ENCODE results near the gene MARCHF3.
A peak's percentile ranks its signal among the peaks of the same experiment; 100 is the strongest.
"Not testable (repeated sequence)": the region's sequence is repeated elsewhere in the genome, so short reads cannot be mapped to it uniquely, and the experiment has no call there.

Gene MARCHF3

DNA sequence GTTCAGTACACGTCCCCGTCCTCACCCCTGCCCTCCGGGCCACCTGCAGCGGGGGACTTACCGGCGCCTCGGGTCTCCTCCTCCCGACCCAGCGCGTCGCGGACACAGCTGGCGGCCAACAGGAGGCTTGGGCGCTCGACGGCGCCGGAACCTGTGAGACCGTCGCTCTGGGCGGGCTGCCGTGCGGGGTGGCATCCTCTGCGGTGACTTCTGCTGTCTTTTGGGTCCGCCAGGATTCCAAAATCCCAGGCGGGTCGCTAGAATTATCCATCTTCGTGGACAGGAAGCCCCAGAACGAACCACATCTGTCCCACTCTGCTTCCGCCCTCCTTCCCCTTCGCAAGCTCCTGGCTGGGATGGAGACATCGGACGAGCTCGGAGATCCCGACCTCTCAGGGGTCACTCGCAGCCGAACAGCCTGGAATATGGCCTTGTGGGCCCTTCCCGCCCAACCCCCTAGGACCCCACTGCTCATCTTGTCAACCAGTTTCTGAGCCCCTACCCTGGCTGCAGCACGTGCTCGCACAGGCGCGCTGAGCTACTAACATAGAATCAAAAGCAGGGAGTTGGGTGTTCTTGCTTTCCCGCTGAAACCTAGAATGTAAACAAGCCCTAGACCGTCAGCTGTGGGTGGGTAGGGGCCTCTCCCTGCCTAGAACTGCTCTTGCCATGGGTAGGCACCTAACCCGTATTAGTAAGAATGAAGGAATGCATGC is 947 bp upstream of the MARCHF3 start:
- H3K27ac Mint-ChIP-seq, result peak overlapping the region; percentile 41
- H3K9me3 Mint-ChIP-seq, result no peaks in the 10 kb centered on the region
- H3K4me1 Mint-ChIP-seq (ENCODE audit: low read depth), result peaks cover 9% of the 10 kb centered on the region
- H3K36me3 Mint-ChIP-seq (ENCODE audit: low read depth), result no peaks in the 10 kb centered on the region
- peak overlapping the region; percentile 90 for H3K4me3 Mint-ChIP-seq
- H3K27me3 Mint-ChIP-seq (ENCODE audit: low read depth), result peaks cover 51% of the 10 kb centered on the region
- DNase-seq (ENCODE audit: low spot score), result no peak

DNA sequence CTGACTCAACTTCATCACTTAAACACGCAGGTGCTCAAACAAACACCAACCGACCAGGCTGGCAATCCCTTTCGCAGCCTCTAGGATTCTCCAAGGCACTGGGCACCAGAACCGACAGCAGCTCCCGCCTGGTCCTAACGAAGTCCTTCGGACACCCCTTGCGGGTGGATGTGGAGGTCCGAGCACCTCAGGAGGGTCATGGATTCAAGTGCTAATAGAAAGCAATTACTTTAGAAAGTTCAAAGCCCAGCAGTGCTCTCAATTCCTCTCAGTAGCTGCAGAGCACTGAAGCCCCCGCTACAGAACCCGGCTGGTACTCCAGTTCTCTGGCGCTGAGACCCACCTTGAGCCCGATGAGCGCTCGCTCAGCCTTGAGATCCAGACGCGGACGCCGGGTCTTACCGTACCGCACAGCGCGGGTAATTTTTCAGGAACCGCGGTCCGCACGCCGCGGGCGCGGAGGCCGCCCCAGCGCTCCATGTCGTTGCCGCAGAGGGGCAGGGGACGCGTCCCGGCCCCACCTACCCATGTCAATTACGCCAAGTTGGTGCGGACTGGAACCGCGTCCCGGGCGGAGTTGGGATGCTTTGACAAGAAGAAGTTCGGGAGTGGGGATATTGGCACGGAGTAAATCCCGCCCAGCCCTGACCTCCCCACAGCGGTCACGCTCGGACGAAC is 638 bp downstream of the MARCHF3 start:
- H3K4me1 Mint-ChIP-seq (ENCODE audit: low read depth), result peaks cover 9% of the 10 kb centered on the region
- peak overlapping the region; percentile 87 for H3K4me3 Mint-ChIP-seq
- no peaks in the 10 kb centered on the region for H3K9me3 Mint-ChIP-seq
- H3K27me3 Mint-ChIP-seq (ENCODE audit: low read depth), result peaks cover 55% of the 10 kb centered on the region
- DNase-seq (ENCODE audit: low spot score), result peak; percentile 29
- peak overlapping the region; percentile 61 for H3K27ac Mint-ChIP-seq
- H3K36me3 Mint-ChIP-seq (ENCODE audit: low read depth), result no peaks in the 10 kb centered on the region

DNA sequence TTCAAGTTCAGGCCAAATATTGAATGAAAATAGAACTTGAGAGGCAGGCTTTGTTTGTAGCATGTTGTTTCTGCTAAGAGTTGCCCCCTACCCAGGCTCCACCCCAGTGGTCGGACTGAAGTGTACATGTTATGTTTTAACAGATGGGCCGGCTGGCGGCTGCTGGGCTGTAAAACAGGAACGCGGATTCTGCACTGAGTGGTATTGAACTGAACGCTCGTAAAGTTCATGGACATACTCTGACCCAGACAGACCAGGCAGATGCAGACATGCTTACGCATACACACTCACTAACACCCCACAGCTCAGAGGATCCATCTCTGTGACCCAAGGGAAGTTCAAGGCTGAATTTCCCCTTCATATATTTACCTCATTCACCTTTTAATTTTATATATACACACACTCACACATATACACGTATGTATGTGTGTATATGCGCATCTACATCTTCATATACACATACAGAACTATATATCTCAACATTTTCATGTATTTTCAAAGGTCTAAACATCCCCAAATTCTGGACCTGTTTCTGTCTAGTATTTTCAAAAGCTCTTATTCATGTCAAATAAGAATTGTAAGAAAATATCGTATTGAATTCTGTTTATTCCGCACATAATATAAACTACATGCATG is 1.4 kb downstream of the MARCHF3 start:
- H3K36me3 Mint-ChIP-seq (ENCODE audit: low read depth), result no peaks in the 10 kb centered on the region
- no peak for DNase-seq (ENCODE audit: low spot score)
- H3K9me3 Mint-ChIP-seq, result no peaks in the 10 kb centered on the region
- peak overlapping the region; percentile 87 for H3K4me3 Mint-ChIP-seq
- H3K4me1 Mint-ChIP-seq (ENCODE audit: low read depth), result peaks cover 8% of the 10 kb centered on the region
- H3K27ac Mint-ChIP-seq, result no peak overlapping the region
- H3K27me3 Mint-ChIP-seq (ENCODE audit: low read depth), result peaks cover 53% of the 10 kb centered on the region

DNA sequence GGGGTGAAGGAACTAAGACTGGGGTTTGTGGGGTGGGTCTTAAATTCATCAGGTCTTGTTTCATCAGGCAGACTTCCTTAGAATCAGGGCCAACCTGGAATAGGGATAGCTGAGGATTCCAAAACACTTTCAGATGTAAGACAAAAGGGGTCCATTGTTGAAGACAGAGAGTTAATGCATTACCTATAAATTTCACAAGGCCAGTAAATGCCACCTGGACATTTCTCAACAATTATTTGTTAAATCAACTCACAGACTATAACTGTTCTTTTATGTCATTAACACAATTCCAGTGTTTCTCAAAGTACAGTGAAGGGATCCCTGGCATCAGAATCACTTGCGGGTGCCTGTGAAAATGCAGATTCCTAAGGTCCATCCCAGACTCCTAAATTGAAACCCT is 2.8 kb downstream of the MARCHF3 start:
- Mint-ChIP-seq H3K4me1 (ENCODE audit: low read depth) (peaks cover 8% of the 10 kb centered on the region), H3K4me3 (no peak overlapping the region), H3K27ac (no peak overlapping the region), H3K27me3 (ENCODE audit: low read depth) (peaks cover 45% of the 10 kb centered on the region), H3K36me3 (ENCODE audit: low read depth) (no peaks in the 10 kb centered on the region), H3K9me3 (no peaks in the 10 kb centered on the region)
- no peak for DNase-seq (ENCODE audit: low spot score)

DNA sequence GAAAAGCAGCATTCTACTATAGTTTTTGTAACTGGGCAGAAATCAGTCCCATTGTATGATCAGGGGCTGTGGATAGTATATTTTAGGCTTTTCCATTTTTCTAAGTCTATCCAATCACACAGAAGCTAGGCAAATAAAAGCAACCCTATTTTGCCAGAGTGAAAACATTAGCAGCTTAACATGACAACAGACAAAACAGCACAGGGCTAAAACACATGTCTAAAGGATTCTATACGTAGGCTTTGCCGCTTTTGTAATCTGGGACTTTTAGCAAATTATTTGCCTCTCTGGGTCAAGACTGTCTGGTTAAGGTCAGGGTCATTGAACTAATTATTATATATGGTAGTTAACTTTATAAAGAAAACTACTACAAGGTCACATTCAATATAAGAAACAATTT is 4.2 kb downstream of the MARCHF3 start:
- no peak overlapping the region for H3K27ac Mint-ChIP-seq
- no peaks in the 10 kb centered on the region for H3K9me3 Mint-ChIP-seq
- H3K4me3 Mint-ChIP-seq, result no peak overlapping the region
- H3K27me3 Mint-ChIP-seq (ENCODE audit: low read depth), result peaks cover 36% of the 10 kb centered on the region
- no peaks in the 10 kb centered on the region for H3K36me3 Mint-ChIP-seq (ENCODE audit: low read depth)
- no peak for DNase-seq (ENCODE audit: low spot score)
- peaks cover 6% of the 10 kb centered on the region for H3K4me1 Mint-ChIP-seq (ENCODE audit: low read depth)

DNA sequence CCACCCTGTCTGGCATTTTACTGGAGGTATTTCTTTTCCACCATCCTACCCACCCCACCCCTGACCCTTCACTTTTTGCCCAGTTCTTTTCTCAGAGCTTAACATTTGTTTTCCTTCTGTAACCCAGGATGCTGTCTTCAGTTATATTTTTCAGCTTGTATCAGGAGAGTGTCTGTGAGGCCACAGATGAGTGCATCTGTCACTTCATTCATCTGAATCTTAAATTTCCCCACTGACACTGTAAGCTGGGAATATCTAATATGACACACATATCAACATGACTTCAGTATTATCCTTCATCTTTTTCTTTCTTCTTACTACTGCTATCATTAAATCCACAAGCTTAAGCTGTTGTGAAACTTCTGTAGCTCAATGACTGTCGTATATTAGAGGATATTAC is 4.9 kb downstream of the MARCHF3 start:
- DNase-seq (ENCODE audit: low spot score), result no peak
- peaks cover 6% of the 10 kb centered on the region for H3K4me1 Mint-ChIP-seq (ENCODE audit: low read depth)
- peaks cover 36% of the 10 kb centered on the region for H3K27me3 Mint-ChIP-seq (ENCODE audit: low read depth)
- H3K27ac Mint-ChIP-seq, result no peak overlapping the region
- H3K4me3 Mint-ChIP-seq, result no peak overlapping the region
- H3K9me3 Mint-ChIP-seq, result no peaks in the 10 kb centered on the region
- no peaks in the 10 kb centered on the region for H3K36me3 Mint-ChIP-seq (ENCODE audit: low read depth)

DNA sequence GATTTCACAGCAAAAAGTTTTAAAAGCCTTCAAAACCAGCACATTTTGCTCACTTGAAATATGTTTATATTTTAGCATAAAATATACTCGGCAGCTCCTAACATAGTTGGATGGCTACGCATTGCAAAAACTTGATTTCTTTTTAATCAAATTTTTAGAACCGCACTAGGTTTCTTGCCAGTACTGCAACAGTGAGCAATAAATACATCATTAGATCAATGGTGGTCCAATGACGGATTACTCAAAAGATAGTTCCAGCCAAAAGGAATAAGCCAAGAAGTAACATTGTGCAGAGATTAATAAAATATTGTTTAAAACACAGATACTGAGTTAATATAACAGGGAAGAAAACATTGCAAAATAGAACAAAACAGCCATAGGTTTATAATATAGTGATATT is 5.5 kb downstream of the MARCHF3 start:
- Mint-ChIP-seq H3K27me3 (ENCODE audit: low read depth) (peaks cover 36% of the 10 kb centered on the region), H3K27ac (no peak overlapping the region), H3K4me1 (ENCODE audit: low read depth) (peaks cover 6% of the 10 kb centered on the region), H3K4me3 (no peak overlapping the region), H3K36me3 (ENCODE audit: low read depth) (no peaks in the 10 kb centered on the region), H3K9me3 (no peaks in the 10 kb centered on the region)
- no peak for DNase-seq (ENCODE audit: low spot score)

DNA sequence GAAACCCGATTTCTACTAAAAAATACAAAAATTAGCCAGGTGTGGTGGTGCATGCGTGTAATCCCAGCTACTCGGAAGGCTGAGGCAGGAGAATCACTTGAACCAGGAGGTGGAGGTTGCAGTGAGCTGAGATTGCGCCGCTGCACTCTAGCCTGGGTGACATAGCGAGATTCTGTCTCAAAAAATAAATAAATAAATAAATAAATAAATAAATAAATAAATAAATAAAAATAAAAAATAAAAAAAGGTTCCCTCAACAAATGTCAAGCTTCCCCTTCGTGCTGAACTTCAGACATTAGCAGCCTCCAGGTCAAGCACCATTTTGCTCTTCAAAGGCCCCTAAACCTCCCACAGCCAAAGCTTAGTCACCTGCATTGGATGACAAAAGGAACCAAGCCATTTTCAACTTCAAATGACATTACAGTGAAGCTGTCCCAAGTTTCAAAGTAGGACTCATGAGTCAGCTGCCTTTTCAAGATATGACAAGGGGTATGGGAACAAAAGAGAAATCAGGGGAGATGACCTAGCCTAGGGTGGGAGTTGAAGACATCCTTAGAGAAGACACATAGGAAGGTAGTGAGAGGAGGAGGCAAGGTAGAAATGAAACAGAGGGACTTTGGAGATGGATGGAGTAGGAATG is 6.7 kb downstream of the MARCHF3 start:
- H3K27me3 Mint-ChIP-seq (ENCODE audit: low read depth), result peaks cover 27% of the 10 kb centered on the region
- H3K36me3 Mint-ChIP-seq (ENCODE audit: low read depth); H3K27ac Mint-ChIP-seq; H3K4me3 Mint-ChIP-seq; H3K4me1 Mint-ChIP-seq (ENCODE audit: low read depth); H3K9me3 Mint-ChIP-seq; DNase-seq (ENCODE audit: low spot score): not testable (repeated sequence)

DNA sequence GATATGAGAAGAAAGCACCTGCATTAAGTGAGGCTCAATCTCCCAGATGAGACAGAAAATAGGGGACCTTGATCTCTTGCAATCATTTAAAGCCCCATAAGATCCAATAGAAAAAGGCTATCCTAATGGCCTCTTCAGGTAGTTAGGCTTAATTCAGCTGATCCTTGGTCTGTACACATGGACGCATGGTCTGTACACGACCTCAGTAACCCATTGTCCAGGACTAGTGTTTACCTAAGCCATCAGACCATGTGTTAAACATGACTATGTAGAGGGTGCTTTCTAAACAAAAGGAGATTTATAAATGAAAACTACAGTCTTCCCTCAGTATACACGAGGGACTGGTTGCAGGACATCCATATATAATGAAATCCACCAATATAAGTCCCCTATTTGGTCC is 7.5 kb downstream of the MARCHF3 start:
- Mint-ChIP-seq H3K36me3 (ENCODE audit: low read depth) (no peaks in the 10 kb centered on the region), H3K4me1 (ENCODE audit: low read depth) (no peaks in the 10 kb centered on the region), H3K27ac (no peak overlapping the region)

DNA sequence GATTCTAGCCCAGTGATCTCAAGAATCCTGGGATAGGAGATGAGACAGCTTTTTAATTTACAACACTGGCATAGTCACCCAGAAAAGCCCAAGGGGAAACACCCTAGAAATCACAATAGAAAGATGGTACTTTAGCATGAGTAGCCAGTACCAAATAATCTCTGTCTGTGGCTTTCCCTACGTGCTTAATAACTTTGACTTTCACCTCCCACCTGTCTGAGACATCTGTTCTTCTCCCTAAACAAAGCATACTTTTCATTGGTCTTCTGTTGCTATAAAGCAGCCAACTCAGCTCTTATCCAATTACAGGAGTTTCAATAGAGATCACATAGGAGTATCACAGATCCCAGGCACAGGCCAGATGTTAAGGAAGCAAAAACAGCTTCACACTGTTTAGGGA is 10.4 kb downstream of the MARCHF3 start:
- Mint-ChIP-seq H3K9me3 (no peaks in the 10 kb centered on the region), H3K27me3 (ENCODE audit: low read depth) (peaks cover 3% of the 10 kb centered on the region), H3K27ac (no peak overlapping the region), H3K36me3 (ENCODE audit: low read depth) (no peaks in the 10 kb centered on the region), H3K4me1 (ENCODE audit: low read depth) (no peaks in the 10 kb centered on the region), H3K4me3 (no peak overlapping the region)
- DNase-seq (ENCODE audit: low spot score), result no peak

More for the DNA sequence above, 7.5 kb downstream of the MARCHF3 start:
- H3K4me3 Mint-ChIP-seq, result no peak overlapping the region
- DNase-seq (ENCODE audit: low spot score), result no peak
- peaks cover 23% of the 10 kb centered on the region for H3K27me3 Mint-ChIP-seq (ENCODE audit: low read depth)
- H3K9me3 Mint-ChIP-seq, result no peaks in the 10 kb centered on the region

DNA sequence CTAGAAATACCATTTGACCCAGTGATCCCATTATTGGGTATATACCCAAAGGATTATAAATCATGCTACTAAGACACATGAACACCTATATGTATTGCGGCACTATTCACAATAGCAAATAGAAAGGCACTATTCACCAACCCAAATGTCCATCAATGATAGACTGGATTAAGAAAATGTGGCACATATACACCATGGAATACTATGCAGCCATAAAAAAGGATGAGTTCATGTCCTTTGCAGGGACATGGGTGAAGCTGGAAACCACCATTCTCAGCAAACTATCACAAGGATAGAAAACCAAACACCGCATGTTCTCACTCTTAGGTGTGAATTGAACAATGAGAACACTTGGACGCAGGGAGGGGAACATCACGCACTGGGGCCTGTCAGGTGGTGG is 13.6 kb downstream of the MARCHF3 start:
- H3K4me3 Mint-ChIP-seq; DNase-seq (ENCODE audit: low spot score); H3K9me3 Mint-ChIP-seq; H3K4me1 Mint-ChIP-seq (ENCODE audit: low read depth); H3K27me3 Mint-ChIP-seq (ENCODE audit: low read depth); H3K27ac Mint-ChIP-seq; H3K36me3 Mint-ChIP-seq (ENCODE audit: low read depth): not testable (repeated sequence)

DNA sequence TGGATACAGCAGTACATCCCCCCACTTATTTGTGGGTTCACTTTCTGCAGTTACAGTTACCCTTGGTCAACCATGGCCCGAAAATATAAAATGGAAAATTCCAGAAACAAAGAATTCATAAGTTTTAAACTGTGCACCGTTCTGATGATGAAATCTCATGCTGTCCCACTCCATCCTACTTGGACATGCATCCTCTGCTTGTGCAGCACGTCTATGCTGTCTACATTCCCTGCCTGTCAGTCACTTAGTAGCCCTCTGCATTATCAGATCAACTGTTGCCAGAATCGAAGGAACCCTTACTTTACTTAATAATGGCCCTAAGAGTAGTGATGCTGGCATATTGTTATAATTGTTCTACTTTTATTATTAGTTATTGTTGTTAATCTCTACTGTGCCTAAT is 14.6 kb downstream of the MARCHF3 start:
- Mint-ChIP-seq H3K27ac (no peak overlapping the region), H3K36me3 (ENCODE audit: low read depth) (no peaks in the 10 kb centered on the region), H3K27me3 (ENCODE audit: low read depth) (no peaks in the 10 kb centered on the region), H3K9me3 (no peaks in the 10 kb centered on the region), H3K4me1 (ENCODE audit: low read depth) (no peaks in the 10 kb centered on the region), H3K4me3 (no peak overlapping the region)
- DNase-seq (ENCODE audit: low spot score), result no peak

DNA sequence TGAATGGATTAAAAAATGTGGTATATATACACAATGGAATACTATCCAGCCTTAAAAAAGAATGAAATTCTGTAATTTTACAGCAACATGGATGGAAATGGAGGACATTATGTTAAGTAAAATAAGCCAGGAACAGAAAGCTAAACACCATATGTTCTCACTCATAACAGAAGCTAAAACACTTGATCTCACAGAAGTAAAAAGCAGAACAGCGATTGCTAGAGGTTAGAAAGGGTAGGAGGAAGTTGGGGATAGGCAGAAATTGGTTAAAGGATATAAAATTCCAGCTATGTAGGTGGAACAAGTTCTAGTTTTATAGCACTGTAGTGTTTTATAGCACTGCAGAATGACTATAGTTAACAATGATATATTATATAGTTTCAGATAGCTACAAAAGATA is 15.8 kb downstream of the MARCHF3 start:
- Mint-ChIP-seq H3K4me1 (ENCODE audit: low read depth) (no peaks in the 10 kb centered on the region), H3K9me3 (peaks cover 4% of the 10 kb centered on the region), H3K4me3 (no peak overlapping the region), H3K27ac (no peak overlapping the region), H3K36me3 (ENCODE audit: low read depth) (no peaks in the 10 kb centered on the region), H3K27me3 (ENCODE audit: low read depth) (no peaks in the 10 kb centered on the region)
- DNase-seq (ENCODE audit: low spot score), result no peak

DNA sequence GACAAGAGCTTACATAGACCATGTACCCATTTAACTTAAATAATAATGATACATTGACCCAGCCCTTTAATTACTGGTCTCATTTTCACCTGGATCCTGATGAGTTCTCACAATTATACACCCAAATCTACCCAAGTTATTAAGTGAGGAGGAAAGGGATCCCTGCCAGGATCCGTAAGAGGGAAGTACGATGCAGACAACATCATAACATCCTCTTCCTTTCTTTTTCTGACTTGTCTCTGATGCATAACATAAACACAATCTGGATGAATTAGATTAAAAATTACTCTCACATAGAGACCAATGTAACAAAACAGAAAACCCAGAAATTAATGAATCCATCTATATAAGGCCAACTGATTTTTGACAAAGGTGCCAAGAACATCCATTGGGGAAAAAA is 17.0 kb downstream of the MARCHF3 start:
- H3K27me3 Mint-ChIP-seq (ENCODE audit: low read depth), result no peaks in the 10 kb centered on the region
- H3K36me3 Mint-ChIP-seq (ENCODE audit: low read depth), result no peaks in the 10 kb centered on the region
- no peaks in the 10 kb centered on the region for H3K4me1 Mint-ChIP-seq (ENCODE audit: low read depth)
- no peak overlapping the region for H3K27ac Mint-ChIP-seq
- no peak overlapping the region for H3K4me3 Mint-ChIP-seq
- DNase-seq (ENCODE audit: low spot score), result no peak
- H3K9me3 Mint-ChIP-seq, result peaks cover 4% of the 10 kb centered on the region
